Left forelimb (tissue), 1 donor: ENCODE results near the gene CALCOCO1.

ENCODE experiments used
- DNase-seq: peaks from one replicate; pipeline ENCODE4 v3.0.0-alpha.2; 2018; ENCODE audit warnings: low spot score

The CALCOCO1 gene

GRCh38 chr12:53751336-53752191 is 24.3 kb upstream of the CALCOCO1 start, which contains the start of gene CISTR:
TSS of gene CISTR (minus strand) at chr12:53751979.
- DNase-seq, result peak; percentile 73

GRCh38 chr12:53750812-53751335 is 23.6 kb upstream of the CALCOCO1 start:
- DNase-seq, result no peak

DNA sequence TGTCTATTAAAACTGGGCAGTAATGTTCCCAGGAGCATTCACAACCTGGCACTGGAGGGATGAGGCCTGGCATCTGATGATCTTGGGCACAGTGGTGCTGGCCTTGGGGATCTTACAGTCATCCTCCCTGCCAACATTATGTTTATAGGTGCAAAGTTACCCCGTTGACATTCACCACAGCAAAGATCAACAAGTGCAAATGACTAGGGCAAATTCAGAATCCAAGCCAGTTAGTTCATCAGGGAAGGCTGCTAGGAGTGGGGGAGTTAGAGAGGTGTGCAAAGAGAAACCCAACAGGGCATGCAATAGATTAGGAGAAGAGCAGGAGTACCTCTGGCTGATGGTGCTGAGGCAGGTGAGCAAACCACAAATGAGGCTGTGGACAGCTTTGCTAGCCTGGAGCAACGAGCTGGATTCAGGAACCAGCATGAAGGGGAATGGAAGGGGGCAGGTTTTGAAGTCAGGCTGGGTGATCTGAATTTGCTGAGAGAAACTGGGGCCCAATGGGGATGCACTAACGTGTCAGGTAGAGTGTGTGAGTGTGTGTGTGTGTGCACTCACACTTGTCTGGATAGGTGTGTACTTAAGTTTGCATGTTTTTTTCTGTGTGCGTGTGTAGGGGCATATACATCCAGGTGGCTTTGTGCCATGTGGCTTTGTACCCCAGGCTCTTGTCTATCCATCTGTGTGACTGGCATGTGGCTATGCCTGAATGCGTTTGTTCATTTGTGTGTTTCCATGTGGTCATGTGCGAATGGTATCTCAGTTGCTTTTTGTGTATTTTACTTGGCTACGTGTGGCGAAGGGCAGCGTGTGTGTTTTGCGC is 22.9 kb upstream of the CALCOCO1 start:
- peak; percentile 26 for DNase-seq

- no peak for DNase-seq
Observed at GRCh38 chr12:53748072-53748840, 21.0 kb upstream of the CALCOCO1 start.

- no peak for DNase-seq
Observed at GRCh38 chr12:53747095-53747494, 19.8 kb upstream of the CALCOCO1 start.

GRCh38 chr12:53746592-53747092 is 19.4 kb upstream of the CALCOCO1 start:
- peak; percentile 92 for DNase-seq

GRCh38 chr12:53744751-53745150 is 17.5 kb upstream of the CALCOCO1 start:
- DNase-seq, result no peak

DNA sequence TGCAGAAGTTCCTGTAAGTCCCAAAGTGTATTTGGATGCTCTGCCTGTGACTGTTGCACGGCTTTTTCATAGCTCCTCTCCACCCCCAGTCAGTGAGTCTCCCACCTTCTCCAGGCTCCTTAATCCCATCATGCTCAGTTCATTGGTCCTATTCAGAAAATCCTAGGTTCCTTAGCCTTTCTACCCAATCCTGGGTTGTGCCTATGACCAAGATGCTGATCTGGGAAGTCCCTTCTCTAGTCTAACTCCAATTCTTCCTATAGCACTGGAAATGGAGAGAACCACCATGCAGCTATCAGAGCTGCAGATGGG is 16.8 kb upstream of the CALCOCO1 start:
- DNase-seq, result no peak

DNA sequence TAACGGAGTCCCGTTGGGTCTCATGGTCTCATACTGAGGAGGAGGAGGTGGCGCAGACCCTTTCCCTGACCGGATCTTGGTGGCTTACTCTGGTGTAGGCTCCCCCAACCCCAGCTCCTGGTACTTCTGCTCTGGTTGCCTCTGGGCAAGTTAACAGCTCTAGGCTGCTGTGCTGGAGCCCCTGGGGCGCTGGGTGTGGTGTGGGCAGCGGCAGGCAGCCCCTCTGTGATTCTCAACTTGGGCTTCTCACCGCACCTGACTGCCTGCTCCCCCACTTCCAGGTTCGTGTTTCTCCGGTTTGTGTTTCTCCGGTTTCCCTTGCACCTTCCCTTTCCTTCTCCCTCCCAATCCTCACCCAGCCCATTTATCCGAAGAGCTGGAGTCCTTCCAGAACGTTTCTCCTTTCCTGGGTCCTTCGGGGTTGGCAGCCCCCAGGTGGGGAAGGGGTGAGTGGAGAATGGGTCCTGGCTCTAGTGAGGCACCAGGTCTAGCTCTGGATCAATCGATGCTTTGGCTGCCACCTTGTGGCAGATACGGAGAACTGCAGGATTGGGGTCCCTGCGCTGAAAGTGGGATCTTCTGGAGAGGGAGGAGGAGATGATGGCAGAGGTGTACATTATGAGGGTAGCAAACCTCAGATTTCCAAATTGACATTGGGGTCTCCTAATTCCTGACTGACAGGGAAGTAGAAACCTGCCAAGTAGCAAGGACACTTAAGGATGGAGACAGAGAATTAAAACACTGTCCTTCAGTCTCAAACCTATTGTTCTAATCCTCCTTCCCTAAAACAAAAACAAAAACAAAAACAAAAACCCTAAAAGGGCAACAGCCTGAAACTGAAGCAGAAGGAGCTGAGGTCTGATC is 16.2 kb upstream of the CALCOCO1 start:
- peak; percentile 59 for DNase-seq

DNA sequence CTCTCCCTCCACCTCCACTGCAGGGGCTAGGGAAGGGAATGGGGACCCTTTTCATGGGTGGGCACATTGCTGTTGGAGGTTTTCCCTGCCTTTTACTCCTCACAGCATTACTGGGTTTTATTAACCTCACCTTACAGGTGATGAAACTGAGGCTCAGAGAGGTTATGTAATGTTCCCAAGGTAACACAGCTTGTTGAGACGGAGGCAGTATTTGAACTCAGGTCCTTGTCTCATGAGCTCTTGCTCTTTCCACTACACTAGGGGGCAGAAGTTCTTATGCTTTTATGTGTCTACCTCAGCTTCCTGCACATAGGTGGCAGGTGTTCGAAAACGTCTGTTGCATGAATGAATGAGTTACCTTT is 12.9 kb upstream of the CALCOCO1 start:
- no peak for DNase-seq

GRCh38 chr12:53739214-53740129 is 12.2 kb upstream of the CALCOCO1 start:
- DNase-seq, result no peak

DNA sequence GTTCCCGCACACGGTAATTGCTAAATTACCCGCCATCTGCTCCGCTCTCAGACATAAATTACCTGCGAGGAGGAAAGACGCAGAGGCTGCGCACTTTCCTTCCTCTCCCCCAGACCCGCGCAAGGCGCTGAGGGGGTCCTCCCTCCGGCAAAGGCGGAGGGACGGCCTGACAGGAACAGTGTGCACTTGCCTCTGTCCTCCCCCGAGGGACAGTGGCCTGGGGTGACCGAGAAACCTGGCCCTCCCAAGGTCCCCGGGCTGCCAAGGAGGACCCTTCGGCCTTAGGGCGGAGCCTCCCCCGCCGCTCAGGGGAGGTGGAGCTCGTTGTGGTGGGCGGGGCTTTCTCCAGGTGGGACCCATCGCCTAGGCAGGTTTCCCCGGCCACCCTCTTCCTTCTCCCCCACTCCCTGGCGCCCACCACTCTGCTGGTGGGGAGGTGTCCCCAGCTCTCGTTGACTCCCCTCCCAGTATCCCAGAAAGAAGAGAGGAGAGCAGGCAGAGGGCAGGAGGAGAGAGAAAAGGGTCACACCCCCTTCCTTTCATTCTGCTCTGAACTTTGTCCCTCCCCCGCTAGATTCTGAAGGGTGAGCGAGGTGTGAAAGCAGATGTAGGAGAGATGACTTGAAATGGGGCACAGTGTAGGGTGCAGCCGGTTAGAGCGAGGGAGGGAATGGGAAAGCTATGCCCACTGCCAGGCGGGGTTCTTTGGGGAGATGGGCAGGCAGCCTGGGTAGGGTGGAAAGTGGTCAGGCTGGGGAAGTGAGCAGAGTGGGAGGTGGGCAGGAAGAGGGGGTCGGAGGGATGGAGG is 11.4 kb upstream of the CALCOCO1 start:
- DNase-seq, result no peak

DNA sequence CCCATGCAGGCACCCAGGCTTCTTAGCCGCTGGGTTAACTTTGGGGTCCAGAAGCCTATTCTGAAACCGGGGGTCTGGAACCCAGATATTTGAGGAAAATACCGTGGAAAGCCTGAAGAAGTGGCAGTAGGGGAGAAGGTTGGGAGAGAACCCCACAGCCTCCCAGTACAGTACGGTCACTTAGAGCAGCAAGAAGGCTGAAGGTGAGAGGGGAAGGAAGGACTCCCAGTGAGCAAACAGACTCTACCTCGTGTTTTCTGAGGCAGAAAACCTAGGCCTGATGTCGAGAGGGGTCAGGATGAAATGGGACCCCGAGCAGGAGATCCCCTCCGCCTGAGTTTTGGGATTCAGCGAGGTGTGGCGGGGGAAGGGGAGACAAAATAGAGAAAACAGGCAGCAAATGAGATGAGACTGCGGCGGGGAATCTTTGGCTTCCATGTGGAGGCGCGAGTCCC is 10.7 kb upstream of the CALCOCO1 start:
- no peak for DNase-seq

DNA sequence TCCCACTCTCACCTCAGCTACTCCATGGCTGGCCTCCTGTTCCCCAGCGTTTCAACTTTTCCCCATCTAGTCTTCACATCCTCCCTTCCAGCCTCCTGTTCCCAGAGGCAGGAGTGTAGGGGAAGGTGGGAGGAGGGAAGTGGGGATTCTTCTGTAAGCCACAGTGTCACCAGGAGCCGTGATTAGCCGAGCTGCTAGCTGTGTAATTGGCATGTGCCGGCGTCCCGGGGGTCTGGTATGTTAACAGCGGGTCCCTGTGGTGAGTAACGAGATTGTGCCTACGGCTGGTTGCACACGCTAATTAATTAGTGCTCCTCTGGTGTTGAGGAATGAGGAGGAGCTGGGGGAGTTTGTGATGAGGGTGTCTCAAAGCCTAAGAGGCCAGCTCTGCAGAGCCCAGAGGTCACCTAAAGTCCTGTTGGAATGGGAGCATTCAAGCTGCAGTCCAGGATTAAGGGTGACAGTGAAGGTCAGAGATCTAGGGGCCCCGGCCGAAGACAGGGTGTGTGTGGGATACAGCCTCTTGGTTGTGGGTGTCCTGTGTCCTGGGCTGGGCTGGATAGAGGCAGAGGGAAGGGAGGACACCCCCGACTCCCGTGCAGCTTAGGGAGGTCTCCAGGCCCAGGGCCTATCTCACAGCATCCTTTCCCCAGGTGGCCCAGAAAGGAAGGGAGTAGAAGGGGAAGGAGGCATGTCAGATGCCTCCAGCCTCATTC is 10.0 kb upstream of the CALCOCO1 start:
- DNase-seq, result no peak

GRCh38 chr12:53736592-53736991 is 9.3 kb upstream of the CALCOCO1 start:
- DNase-seq, result no peak

DNA sequence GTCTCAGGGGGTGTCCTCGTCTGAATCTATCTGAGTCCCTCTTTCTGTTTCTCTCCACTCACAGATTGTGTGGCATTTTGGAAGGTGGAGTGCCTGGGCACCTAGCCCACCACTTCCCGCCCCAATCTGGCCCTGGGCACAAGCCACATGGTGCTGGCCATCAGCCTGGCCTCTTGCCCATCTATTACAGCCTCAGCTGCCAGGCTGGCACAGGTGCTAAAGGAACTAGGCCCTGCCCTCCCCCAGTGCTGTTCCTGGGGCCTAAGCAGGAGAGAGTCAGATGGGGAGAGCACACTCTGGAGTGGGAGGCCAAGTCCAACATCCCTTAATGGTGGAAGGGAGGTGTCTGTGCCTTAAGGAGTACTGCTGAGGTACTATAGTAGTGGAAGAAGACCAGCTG is 8.3 kb upstream of the CALCOCO1 start:
- no peak for DNase-seq

GRCh38 chr12:53734425-53734824 is 7.2 kb upstream of the CALCOCO1 start:
- no peak for DNase-seq

GRCh38 chr12:53733807-53734200 is 6.6 kb upstream of the CALCOCO1 start:
- no peak for DNase-seq
